GM13976 (cell line): Measurements from ENCODE around the gene RPRD1A.
"Not testable (repeated sequence)": the region's sequence is repeated elsewhere in the genome, so short reads cannot be mapped to it uniquely, and the experiment has no call there.

Experiments used
- DNase-seq: peaks from one replicate; pipeline ENCODE4 v3.0.0; 2012; ENCODE audit warnings: low spot score
- in situ Hi-C: fragments of 300-500 bp; cut with MboI; formaldehyde crosslinking; loops from one replicate; pipeline ENCODE4 v1.12.0; 2022; ENCODE audit warnings: low sequenced_read_pairs, mixed read lengths, inconsistent platforms; ENCODE audit not compliant: unreplicated experiment
- TF ChIP-seq, protein P1 (sequence below): IDR thresholded peaks from 2 replicates; pipeline ENCODE4 v1.5.1; 2012; ENCODE audit warnings: borderline replicate concordance, mild to moderate bottlenecking; ENCODE audit not compliant: insufficient read depth; ENCODE audit errors: extremely low read depth, missing control alignments, control extremely low read depth

Gene RPRD1A

GRCh38 chr18:36078751-36079529 is 11.6 kb upstream of the RPRD1A start:
- TF ChIP-seq, protein P1, sequence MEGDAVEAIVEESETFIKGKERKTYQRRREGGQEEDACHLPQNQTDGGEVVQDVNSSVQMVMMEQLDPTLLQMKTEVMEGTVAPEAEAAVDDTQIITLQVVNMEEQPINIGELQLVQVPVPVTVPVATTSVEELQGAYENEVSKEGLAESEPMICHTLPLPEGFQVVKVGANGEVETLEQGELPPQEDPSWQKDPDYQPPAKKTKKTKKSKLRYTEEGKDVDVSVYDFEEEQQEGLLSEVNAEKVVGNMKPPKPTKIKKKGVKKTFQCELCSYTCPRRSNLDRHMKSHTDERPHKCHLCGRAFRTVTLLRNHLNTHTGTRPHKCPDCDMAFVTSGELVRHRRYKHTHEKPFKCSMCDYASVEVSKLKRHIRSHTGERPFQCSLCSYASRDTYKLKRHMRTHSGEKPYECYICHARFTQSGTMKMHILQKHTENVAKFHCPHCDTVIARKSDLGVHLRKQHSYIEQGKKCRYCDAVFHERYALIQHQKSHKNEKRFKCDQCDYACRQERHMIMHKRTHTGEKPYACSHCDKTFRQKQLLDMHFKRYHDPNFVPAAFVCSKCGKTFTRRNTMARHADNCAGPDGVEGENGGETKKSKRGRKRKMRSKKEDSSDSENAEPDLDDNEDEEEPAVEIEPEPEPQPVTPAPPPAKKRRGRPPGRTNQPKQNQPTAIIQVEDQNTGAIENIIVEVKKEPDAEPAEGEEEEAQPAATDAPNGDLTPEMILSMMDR = no peak
- in situ Hi-C loops = loop anchor here (25.0 kb wide), 1 partner anchor 733 kb away; no protein-coding TSS in a partner anchor
- no peak for DNase-seq

DNA sequence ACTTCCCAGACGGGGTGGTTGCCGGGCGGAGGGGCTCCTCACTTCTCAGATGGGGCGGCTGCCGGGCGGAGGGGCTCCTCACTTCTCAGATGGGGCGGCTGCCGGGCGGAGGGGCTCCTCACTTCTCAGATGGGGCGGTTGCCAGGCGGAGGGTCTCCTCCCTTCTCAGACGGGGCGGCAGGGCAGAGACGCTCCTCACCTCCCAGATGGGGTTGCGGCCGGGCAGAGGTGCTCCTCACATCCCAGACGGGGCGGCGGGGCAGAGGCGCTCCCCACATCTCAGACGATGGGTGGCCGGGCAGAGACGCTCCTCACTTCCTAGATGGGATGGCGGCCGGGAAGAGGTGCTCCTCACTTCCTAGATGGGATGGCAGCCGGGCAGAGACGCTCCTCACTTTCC is 10.4 kb upstream of the RPRD1A start:
- in situ Hi-C loops = loop anchor here (25.0 kb wide), 1 partner anchor 735 kb away; no protein-coding TSS in a partner anchor
- not testable (repeated sequence) for DNase-seq

GRCh38 chr18:36075862-36076587 is 8.7 kb upstream of the RPRD1A start:
- no peak for DNase-seq
- in situ Hi-C loops = loop anchor here (25.0 kb wide), 1 partner anchor 736 kb away; no protein-coding TSS in a partner anchor
- TF ChIP-seq, protein P1 = no peak

- no peak for DNase-seq
- in situ Hi-C loops = no loop called here
- TF ChIP-seq, protein P1 = no peak
These were observed 7.1 kb upstream of the RPRD1A start for GRCh38 chr18:36074435-36074834.

DNA sequence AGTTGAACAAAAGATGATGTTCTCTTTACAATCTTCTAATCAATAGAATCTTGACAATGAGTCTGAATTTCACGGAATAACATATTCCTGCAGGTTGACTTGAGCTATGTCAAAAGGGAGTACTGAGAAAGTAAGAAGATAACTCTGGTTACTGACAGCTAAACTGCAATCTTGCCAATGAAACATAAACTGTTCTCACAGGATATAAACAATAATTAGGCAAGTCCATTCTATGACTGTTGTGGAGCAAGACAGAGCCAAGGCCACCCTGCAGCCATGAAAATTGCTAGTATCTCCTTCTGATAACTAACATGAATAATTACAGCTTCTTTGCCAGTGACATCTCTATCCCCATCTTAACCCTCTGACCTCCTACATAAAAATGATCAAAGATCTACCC is 6.3 kb upstream of the RPRD1A start:
- DNase-seq = no peak
- TF ChIP-seq, protein P1 = no peak
- in situ Hi-C loops = no loop called here

DNA sequence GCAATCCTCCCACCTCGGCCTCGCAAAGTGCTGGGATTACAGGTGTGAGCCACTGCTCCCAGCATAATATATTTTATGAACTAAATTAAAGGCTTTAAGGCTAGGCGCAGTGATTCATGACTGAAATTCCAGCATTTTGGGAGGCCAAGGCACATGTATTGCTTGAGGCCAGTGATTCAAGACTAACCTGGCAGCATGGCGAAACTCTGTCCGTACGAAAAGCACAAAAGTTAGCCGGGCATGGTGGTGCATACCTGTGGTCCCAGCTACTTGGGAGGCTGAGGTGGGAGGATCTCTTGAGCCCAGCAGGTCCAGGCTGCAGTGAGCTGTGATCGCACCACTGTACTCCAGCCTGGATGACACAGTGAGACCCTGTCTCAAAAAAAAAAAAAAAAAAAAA is 5.0 kb upstream of the RPRD1A start:
- DNase-seq, in situ Hi-C loops: not testable (repeated sequence)

DNA sequence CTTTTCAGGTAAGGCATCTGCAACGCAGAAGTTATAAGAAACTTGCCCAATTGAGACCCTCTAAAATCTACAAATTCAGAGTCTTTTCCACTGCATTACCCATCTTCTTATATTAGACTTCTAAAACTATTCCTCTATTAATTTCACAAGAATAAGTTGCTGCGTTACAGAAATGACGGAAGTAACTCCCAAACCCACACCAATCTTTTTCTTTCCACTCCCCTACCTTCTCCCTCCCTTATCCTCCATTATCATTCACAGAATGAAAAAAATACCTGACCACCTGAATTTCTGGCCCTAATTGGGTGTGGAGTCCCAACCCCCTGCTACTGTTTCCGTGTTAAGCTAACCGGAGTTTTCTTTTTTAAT is 689 bp downstream of the RPRD1A start:
- DNase-seq = no peak
- in situ Hi-C loops = no loop called here
- TF ChIP-seq, protein P1 = no peak
